H9 (cell line): Measurements from ENCODE around the gene NKX2-2. TPM values are rescaled to one million over a fixed set of nuclear protein-coding genes. Genes with fewer than 3 reads are reported as not detected.

Experiments used
- DNase-seq: peaks from one replicate; pipeline ENCODE4 v3.0.0-alpha.2; 2017
- H2AFZ ChIP-seq: one replicate; pipeline ENCODE4 v1.6.1; 2013; ENCODE audit warnings: mild to moderate bottlenecking, low read length, control low read depth, moderate library complexity
- H2AK5ac ChIP-seq: 2 replicates; pipeline ENCODE4 v1.6.1; 2013; ENCODE audit warnings: low read length, control low read depth, mixed read lengths; ENCODE audit not compliant: insufficient read length
- H2BK120ac ChIP-seq: one replicate; pipeline ENCODE4 v1.6.1; 2013; ENCODE audit warnings: low read depth, mild to moderate bottlenecking, low read length, control low read depth, inconsistent platforms; ENCODE audit not compliant: poor library complexity, severe bottlenecking
- H2BK12ac ChIP-seq: 2 replicates; pipeline ENCODE4 v1.6.1; 2013; ENCODE audit warnings: low read length, control low read depth, mixed read lengths, low read depth; ENCODE audit not compliant: insufficient read length
- H2BK15ac ChIP-seq: 2 replicates; pipeline ENCODE4 v1.6.1; 2013; ENCODE audit warnings: low read depth, low read length, control low read depth
- H2BK20ac ChIP-seq: one replicate; pipeline ENCODE4 v1.6.1; 2013; ENCODE audit warnings: low read depth, mild to moderate bottlenecking, low read length, control low read depth, inconsistent platforms; ENCODE audit not compliant: poor library complexity, severe bottlenecking
- H2BK5ac ChIP-seq: 2 replicates; pipeline ENCODE4 v1.6.1; 2013; ENCODE audit warnings: low read length, control low read depth, mixed read lengths; ENCODE audit not compliant: insufficient read length
- H3K14ac ChIP-seq: 2 replicates; pipeline ENCODE4 v1.6.1; 2013; ENCODE audit warnings: low read length, control low read depth; ENCODE audit not compliant: insufficient read depth
- H3K18ac ChIP-seq: 2 replicates; pipeline ENCODE4 v1.6.1; 2013; ENCODE audit warnings: low read depth, mild to moderate bottlenecking, mixed read lengths, low read length, control low read depth; ENCODE audit not compliant: insufficient read length
- H3K23ac ChIP-seq: 2 replicates; pipeline ENCODE4 v1.6.1; 2013; ENCODE audit warnings: low read length, control low read depth, mixed read lengths, low read depth; ENCODE audit not compliant: insufficient read length
- H3K23me2 ChIP-seq: 2 replicates; pipeline ENCODE4 v1.6.1; 2013; ENCODE audit warnings: low read depth, mild to moderate bottlenecking, mixed read lengths, low read length, control low read depth; ENCODE audit not compliant: insufficient read length, poor library complexity, severe bottlenecking
- H3K27ac ChIP-seq: 2 replicates; pipeline ENCODE4 v1.5.1; 2013; ENCODE audit warnings: low read length, control low read depth, mixed read lengths, low read depth; ENCODE audit not compliant: insufficient read length
- H3K27me3 ChIP-seq: 2 replicates; pipeline ENCODE4 v1.6.1; 2013; ENCODE audit warnings: low read length, control low read depth, inconsistent platforms; ENCODE audit not compliant: insufficient read depth
- H3K4ac ChIP-seq: 2 replicates; pipeline ENCODE4 v1.6.1; 2013; ENCODE audit warnings: low read depth, mild to moderate bottlenecking, control low read depth, inconsistent platforms, low read length, moderate library complexity
- H3K4me1 ChIP-seq: 2 replicates; pipeline ENCODE4 v1.6.1; 2013; ENCODE audit warnings: low read length, control low read depth, inconsistent platforms; ENCODE audit not compliant: insufficient read depth
- H3K4me2 ChIP-seq: 2 replicates; pipeline ENCODE4 v1.6.1; 2013; ENCODE audit warnings: low read length, control low read depth, mixed read lengths; ENCODE audit not compliant: insufficient read length, insufficient read depth
- H3K56ac ChIP-seq: 2 replicates; pipeline ENCODE4 v1.6.1; 2013; ENCODE audit warnings: low read depth, mild to moderate bottlenecking, mixed read lengths, low read length, control low read depth; ENCODE audit not compliant: insufficient read length
- H3K79me1 ChIP-seq: 2 replicates; pipeline ENCODE4 v1.6.1; 2013; ENCODE audit warnings: low read depth, mild to moderate bottlenecking, moderate library complexity, low read length, control low read depth, inconsistent platforms; ENCODE audit not compliant: insufficient read depth, poor library complexity, severe bottlenecking
- H3K79me2 ChIP-seq: 2 replicates; pipeline ENCODE4 v1.6.1; 2013; ENCODE audit warnings: low read length, control low read depth, inconsistent platforms; ENCODE audit not compliant: insufficient read depth
- H3K9ac ChIP-seq: 2 replicates; pipeline ENCODE4 v1.6.1; 2013; ENCODE audit warnings: low read length, control low read depth, mixed read lengths; ENCODE audit not compliant: insufficient read length; ENCODE audit errors: extremely low read depth
- H3K9me3 ChIP-seq: one replicate; pipeline ENCODE4 v1.6.1; 2013; ENCODE audit warnings: low read depth, low read length, inconsistent platforms; ENCODE audit not compliant: control insufficient read depth
- H3T11ph ChIP-seq: one replicate; pipeline ENCODE4 v1.6.1; 2013; ENCODE audit warnings: mild to moderate bottlenecking, low read length, control low read depth, inconsistent platforms
- H4K20me1 ChIP-seq: one replicate; pipeline ENCODE4 v1.6.1; 2013; ENCODE audit not compliant: control insufficient read depth, insufficient read length, insufficient read depth
- H4K5ac ChIP-seq: 2 replicates; pipeline ENCODE4 v1.6.1; 2013; ENCODE audit warnings: low read depth, mild to moderate bottlenecking, mixed read lengths, low read length, control low read depth; ENCODE audit not compliant: insufficient read length
- H4K8ac ChIP-seq: replicated peaks from 2 replicates; pipeline ENCODE4 v1.6.1; 2013; ENCODE audit warnings: low read length, control low read depth, mixed read lengths, low read depth; ENCODE audit not compliant: insufficient read length
- H4K91ac ChIP-seq: 2 replicates; pipeline ENCODE4 v1.6.1; 2013; ENCODE audit warnings: low read depth, mild to moderate bottlenecking, moderate library complexity, mixed read lengths, low read length, control low read depth; ENCODE audit not compliant: insufficient read length
- H3K27ac Mint-ChIP-seq, 3 experiments: 2 replicates in 2 of 3; 3 replicates in 1 of 3; pipeline ENCODE4 v1.8.0; 2020 to 2021; ENCODE audit warnings: mixed read lengths in 3 of 3, mild to moderate bottlenecking in 1 of 3, moderate library complexity in 1 of 3
- H3K27me3 Mint-ChIP-seq: 2 replicates; pipeline ENCODE4 v1.8.0; 2021; ENCODE audit warnings: low read depth, mild to moderate bottlenecking, moderate library complexity, mixed read lengths
- H3K36me3 Mint-ChIP-seq, 3 experiments: 2 replicates in 2 of 3; 3 replicates in 1 of 3; pipeline ENCODE4 v1.8.0; 2020 to 2021; ENCODE audit warnings: low read depth in 3 of 3, mixed read lengths in 3 of 3; ENCODE audit not compliant: insufficient read depth in 1 of 3
- H3K4me1 Mint-ChIP-seq, 2 experiments: 2 replicates each; pipeline ENCODE4 v1.8.0; 2020; ENCODE audit warnings: mixed read lengths in 2 of 2
- H3K4me3 Mint-ChIP-seq, 2 experiments: 2 replicates in 1 of 2; 3 replicates in 1 of 2; pipeline ENCODE4 v1.8.0; 2020 to 2021; ENCODE audit warnings: mild to moderate bottlenecking in 2 of 2, mixed read lengths in 2 of 2, moderate library complexity in 1 of 2
- H3K9me3 Mint-ChIP-seq, 2 experiments: 2 replicates in 1 of 2; 3 replicates in 1 of 2; pipeline ENCODE4 v1.8.0; 2020; ENCODE audit warnings: mild to moderate bottlenecking in 2 of 2, mixed read lengths in 2 of 2, moderate library complexity in 1 of 2
- WGBS: extraction: QIAGEN DNeasy Blood & Tissue Kit; methylation state at CpG from one replicate; pipeline ENCODE4 v1.1.7; 2013; ENCODE audit warnings: missing lambda C conversion rate, low lambda C conversion rate, mixed read lengths; ENCODE audit not compliant: insufficient read length; ENCODE audit errors: extremely low coverage; 5-methylcytosine and 5-hydroxymethylcytosine counted together
- total RNA-seq: library from RNA; stranded (reverse); gene quantifications from 2 replicates; pipeline ENCODE4 v1.2.1, GENCODE V29; 2021
- TF ChIP-seq, protein P1 (sequence below): fragments of 200-600 bp; sonication (generic); conservative IDR thresholded peaks from 3 replicates; pipeline ENCODE4 v1.8.0; 2021; ENCODE audit warnings: antibody characterized with exemption, mild to moderate bottlenecking

The NKX2-2 gene
- total RNA-seq, 1 experiment from 2014 or later, result not detected

DNA sequence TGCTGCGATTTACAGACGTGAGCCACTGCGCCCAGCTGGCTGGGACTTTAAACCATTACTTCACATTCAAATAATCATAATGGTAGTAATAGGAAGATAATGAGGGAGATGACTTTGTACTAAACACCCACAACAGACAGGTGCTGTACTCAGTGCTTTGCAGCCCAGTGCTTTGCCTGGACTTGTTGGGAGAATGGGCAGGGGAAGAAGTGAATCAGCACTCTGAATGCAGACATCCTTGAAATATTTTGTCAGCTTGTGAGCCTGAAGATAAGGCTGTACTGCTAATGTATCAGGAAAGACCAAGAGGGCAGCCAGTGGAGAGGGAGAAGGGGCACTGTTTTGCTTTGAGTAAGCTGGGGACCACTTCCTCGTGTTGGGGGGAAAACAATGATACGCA lies 17.4 kb downstream of the NKX2-2 start:
- Histone ChIP-seq H3K9ac (no peak overlapping the region), H3K4me1 (no peaks in the 10 kb centered on the region; the same call in none of the 2 replicates), H3K4me2 (no peak overlapping the region), H4K5ac (no peak overlapping the region), H3K27me3 (no peaks in the 10 kb centered on the region), H2AFZ (no peak overlapping the region), H3T11ph (no peak overlapping the region), H2BK12ac (no peak overlapping the region), H3K18ac (no peak overlapping the region), H2BK120ac (no peak overlapping the region), H2BK15ac (no peak overlapping the region), H2BK5ac (no peak overlapping the region), H3K79me2 (no peaks in the 10 kb centered on the region), H4K91ac (no peak overlapping the region), H3K4ac (no peak overlapping the region), H3K79me1 (no peaks in the 10 kb centered on the region), H3K9me3 (no peaks in the 10 kb centered on the region), H4K20me1 (no peaks in the 10 kb centered on the region), H3K27ac (no peak overlapping the region), H3K14ac (no peak overlapping the region), H2BK20ac (no peak overlapping the region), H3K23me2 (no peaks in the 10 kb centered on the region), H3K23ac (no peak overlapping the region), H2AK5ac (no peak overlapping the region), H4K8ac (no peak overlapping the region), H3K56ac (no peak overlapping the region)
- TF ChIP-seq, protein P1, sequence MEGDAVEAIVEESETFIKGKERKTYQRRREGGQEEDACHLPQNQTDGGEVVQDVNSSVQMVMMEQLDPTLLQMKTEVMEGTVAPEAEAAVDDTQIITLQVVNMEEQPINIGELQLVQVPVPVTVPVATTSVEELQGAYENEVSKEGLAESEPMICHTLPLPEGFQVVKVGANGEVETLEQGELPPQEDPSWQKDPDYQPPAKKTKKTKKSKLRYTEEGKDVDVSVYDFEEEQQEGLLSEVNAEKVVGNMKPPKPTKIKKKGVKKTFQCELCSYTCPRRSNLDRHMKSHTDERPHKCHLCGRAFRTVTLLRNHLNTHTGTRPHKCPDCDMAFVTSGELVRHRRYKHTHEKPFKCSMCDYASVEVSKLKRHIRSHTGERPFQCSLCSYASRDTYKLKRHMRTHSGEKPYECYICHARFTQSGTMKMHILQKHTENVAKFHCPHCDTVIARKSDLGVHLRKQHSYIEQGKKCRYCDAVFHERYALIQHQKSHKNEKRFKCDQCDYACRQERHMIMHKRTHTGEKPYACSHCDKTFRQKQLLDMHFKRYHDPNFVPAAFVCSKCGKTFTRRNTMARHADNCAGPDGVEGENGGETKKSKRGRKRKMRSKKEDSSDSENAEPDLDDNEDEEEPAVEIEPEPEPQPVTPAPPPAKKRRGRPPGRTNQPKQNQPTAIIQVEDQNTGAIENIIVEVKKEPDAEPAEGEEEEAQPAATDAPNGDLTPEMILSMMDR, result no peak
- Mint-ChIP-seq H3K4me1 (peaks cover 33 to 39% of the 10 kb centered on the region in 2 experiments), H3K4me3 (no peak overlapping the region), H3K27ac (no peak overlapping the region), H3K27me3 (peaks cover 32% of the 10 kb centered on the region), H3K36me3 (peaks cover 0 to 7% (median 4%) of the 10 kb centered on the region in 3 experiments; a peak in 4 of 7 replicates), H3K9me3 (no peaks in the 10 kb centered on the region; a peak in 2 of 5 replicates)
- no CpG with 5 or more reads among the region's 5 CpGs for WGBS
- no peak for DNase-seq
